ENCODE data around the gene LAMC1. TPM values are rescaled to one million over a fixed set of nuclear protein-coding genes. Genes with fewer than 3 reads are reported as not detected.

The LAMC1 gene
- total and polyA plus RNA-seq, 2 donors (not counting 1 experiment from before 2014, with no cell fraction given): 11.5 to 34.0 TPM

DNA sequence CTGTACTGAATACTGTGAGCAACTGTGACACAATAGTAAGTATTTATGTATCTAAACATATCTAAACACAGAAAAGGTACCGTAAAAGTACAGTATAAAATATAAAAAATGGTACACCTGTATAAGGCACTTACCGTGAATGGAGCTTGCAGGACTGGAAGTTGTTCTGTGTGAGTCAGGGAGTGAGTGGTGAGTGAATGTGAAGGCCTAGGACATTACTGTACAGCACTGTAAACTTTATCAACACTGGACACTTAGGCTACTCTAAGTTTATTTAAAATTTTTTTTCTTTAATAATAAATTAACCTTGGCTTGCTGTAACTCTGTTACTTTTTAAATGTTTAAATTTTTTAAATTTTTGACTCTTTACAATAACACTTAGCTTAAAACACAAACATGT is 45.7 kb upstream of the LAMC1 start:
- no peak overlapping the region for H3K4me2 ChIP-seq (replicated peaks; ENCODE audit: low read depth, low read length, poor library complexity, severe bottlenecking)
- H3K36me3 ChIP-seq (replicated peaks in 1 of 2; ENCODE audit: control extremely low read depth in 1 of 2, control insufficient read depth in 1 of 2, extremely low read depth in 1 of 2, insufficient read depth in 2 of 2, low read length in 1 of 2): no peaks in the 10 kb centered on the region
- H3K4me1 Mint-ChIP-seq: no peaks in the 10 kb centered on the region
- ChIA-PET CTCF (interaction anchor here (1.1 kb wide), 1 partner anchor 15 kb away, joined by 3 read pairs; no protein-coding TSS in a partner anchor), POLR2A (no interaction called here)
- no peak overlapping the region for H3K4me3 Mint-ChIP-seq
- no peak overlapping the region for H3K9ac ChIP-seq (ENCODE audit: low read length)
- no peaks in the 10 kb centered on the region for H3K9me3 Mint-ChIP-seq (ENCODE audit: insufficient read depth)
- no peak for ATAC-seq (ENCODE audit: low read depth)
- peaks cover 0 to 2% (median 0%) of the 10 kb centered on the region in 3 donors for H3K9me3 ChIP-seq (ENCODE audit: control extremely low read depth in 1 of 3, control insufficient read depth in 2 of 3, insufficient read depth in 1 of 3, low read length in 2 of 3)
- TF ChIP-seq EZH2 (IDR thresholded peaks at IDR 0.05; ENCODE audit: borderline replicate concordance, insufficient read depth, low read depth, low read length, poor library complexity, severe bottlenecking): no peak
- TF ChIP-seq, protein P1, sequence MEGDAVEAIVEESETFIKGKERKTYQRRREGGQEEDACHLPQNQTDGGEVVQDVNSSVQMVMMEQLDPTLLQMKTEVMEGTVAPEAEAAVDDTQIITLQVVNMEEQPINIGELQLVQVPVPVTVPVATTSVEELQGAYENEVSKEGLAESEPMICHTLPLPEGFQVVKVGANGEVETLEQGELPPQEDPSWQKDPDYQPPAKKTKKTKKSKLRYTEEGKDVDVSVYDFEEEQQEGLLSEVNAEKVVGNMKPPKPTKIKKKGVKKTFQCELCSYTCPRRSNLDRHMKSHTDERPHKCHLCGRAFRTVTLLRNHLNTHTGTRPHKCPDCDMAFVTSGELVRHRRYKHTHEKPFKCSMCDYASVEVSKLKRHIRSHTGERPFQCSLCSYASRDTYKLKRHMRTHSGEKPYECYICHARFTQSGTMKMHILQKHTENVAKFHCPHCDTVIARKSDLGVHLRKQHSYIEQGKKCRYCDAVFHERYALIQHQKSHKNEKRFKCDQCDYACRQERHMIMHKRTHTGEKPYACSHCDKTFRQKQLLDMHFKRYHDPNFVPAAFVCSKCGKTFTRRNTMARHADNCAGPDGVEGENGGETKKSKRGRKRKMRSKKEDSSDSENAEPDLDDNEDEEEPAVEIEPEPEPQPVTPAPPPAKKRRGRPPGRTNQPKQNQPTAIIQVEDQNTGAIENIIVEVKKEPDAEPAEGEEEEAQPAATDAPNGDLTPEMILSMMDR (IDR thresholded peaks at IDR 0.05): no peak
- H2AFZ ChIP-seq (ENCODE audit: insufficient read depth, low read depth, low read length, poor library complexity, severe bottlenecking): no peak overlapping the region
- no peak overlapping the region for H3K27ac ChIP-seq (ENCODE audit: low read length in 2 of 2)
- H3K4me3 ChIP-seq (ENCODE audit: control extremely low read depth in 1 of 5, extremely low read depth in 1 of 5, insufficient read depth in 1 of 5, low read depth in 2 of 5, low read length in 4 of 5): no peak overlapping the region
- no peaks in the 10 kb centered on the region for H3K79me2 ChIP-seq (ENCODE audit: control insufficient read depth, insufficient read depth, low read length)
- no peaks in the 10 kb centered on the region for H3K4me1 ChIP-seq (ENCODE audit: control insufficient read depth in 2 of 2, insufficient read depth in 2 of 2, low read length in 2 of 2)
- no peak overlapping the region for H3K27ac Mint-ChIP-seq
- no peaks in the 10 kb centered on the region for H4K20me1 ChIP-seq (ENCODE audit: control insufficient read depth, insufficient read depth, low read length, poor library complexity, severe bottlenecking)
- intact Hi-C loops (cut with micrococcal nuclease): no loop called here
- H3K27me3 Mint-ChIP-seq: no peaks in the 10 kb centered on the region
- H3K27me3 ChIP-seq (replicated peaks in 1 of 4; ENCODE audit: control extremely low read depth in 1 of 4, control insufficient read depth in 3 of 4, insufficient read depth in 4 of 4, low read length in 3 of 4): no peaks in the 10 kb centered on the region
- WGBS (ENCODE audit: insufficient coverage): no CpG with 5 or more reads among the region's 2 CpGs
- no peak for DNase-seq

DNA sequence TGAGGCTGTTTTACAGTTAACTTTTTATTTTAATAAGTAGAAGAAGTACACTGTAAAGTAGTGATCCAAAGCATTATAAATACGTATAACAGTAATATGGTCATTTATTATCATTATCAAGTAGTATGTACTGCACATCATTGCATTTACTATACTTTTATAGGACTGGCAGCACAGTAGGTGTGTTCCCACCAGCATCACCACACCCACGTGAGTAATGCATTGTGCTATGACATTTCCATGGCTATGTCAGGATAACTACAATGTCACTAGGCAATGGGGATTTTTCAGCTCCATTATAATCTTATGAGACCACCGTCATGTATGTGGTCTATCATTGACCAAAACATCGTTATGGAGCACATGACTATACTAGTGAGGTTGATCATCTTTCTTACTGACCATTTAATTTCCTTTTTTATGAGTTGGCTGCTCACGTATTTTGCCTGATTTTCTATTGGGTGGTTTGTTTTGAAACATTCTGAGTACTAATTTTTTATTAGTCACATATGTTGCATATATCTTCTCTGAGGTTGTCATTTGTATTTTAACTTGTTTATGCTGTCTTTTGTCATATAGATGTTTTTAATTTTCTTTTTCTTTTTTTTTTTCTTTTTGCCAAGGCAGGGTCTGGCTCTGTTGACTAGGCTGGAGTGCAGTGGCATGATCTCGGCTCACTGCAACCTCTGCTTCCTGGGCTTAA is 44.9 kb upstream of the LAMC1 start:
- H3K36me3 ChIP-seq (replicated peaks in 1 of 2; ENCODE audit: control extremely low read depth in 1 of 2, control insufficient read depth in 1 of 2, extremely low read depth in 1 of 2, insufficient read depth in 2 of 2, low read length in 1 of 2): no peaks in the 10 kb centered on the region
- TF ChIP-seq, protein P1 (IDR thresholded peaks at IDR 0.05): no peak
- no peaks in the 10 kb centered on the region for H3K4me1 Mint-ChIP-seq
- no peak overlapping the region for H3K4me3 ChIP-seq (ENCODE audit: control extremely low read depth in 1 of 5, extremely low read depth in 1 of 5, insufficient read depth in 1 of 5, low read depth in 2 of 5, low read length in 4 of 5)
- no peak overlapping the region for H3K27ac ChIP-seq (ENCODE audit: low read length in 2 of 2)
- H2AFZ ChIP-seq (ENCODE audit: insufficient read depth, low read depth, low read length, poor library complexity, severe bottlenecking): no peak overlapping the region
- WGBS (ENCODE audit: insufficient coverage): 100% methylated on average over 1 of the region's 6 CpGs
- CTCF ChIA-PET: interaction anchor here (1.1 to 1.4 kb wide), 2 partner anchors 15 to 16 kb away, joined by 3 to 7 read pairs; no protein-coding TSS in a partner anchor
- no peak overlapping the region for H3K4me3 Mint-ChIP-seq
- intact Hi-C loops (cut with micrococcal nuclease): no loop called here
- no peaks in the 10 kb centered on the region for H3K27me3 ChIP-seq (replicated peaks in 1 of 4; ENCODE audit: control extremely low read depth in 1 of 4, control insufficient read depth in 3 of 4, insufficient read depth in 4 of 4, low read length in 3 of 4)
- no peaks in the 10 kb centered on the region for H3K27me3 Mint-ChIP-seq
- H3K79me2 ChIP-seq (ENCODE audit: control insufficient read depth, insufficient read depth, low read length): no peaks in the 10 kb centered on the region
- no peaks in the 10 kb centered on the region for H3K9me3 Mint-ChIP-seq (ENCODE audit: insufficient read depth)
- DNase-seq (no peak), ATAC-seq (ENCODE audit: low read depth) (no peak)
- H3K4me1 ChIP-seq (ENCODE audit: control insufficient read depth in 2 of 2, insufficient read depth in 2 of 2, low read length in 2 of 2): no peaks in the 10 kb centered on the region
- H4K20me1 ChIP-seq (ENCODE audit: control insufficient read depth, insufficient read depth, low read length, poor library complexity, severe bottlenecking): no peaks in the 10 kb centered on the region
- H3K9ac ChIP-seq (ENCODE audit: low read length): no peak overlapping the region
- H3K4me2 ChIP-seq (replicated peaks; ENCODE audit: low read depth, low read length, poor library complexity, severe bottlenecking): no peak overlapping the region
- peaks cover 0 to 2% (median 0%) of the 10 kb centered on the region in 3 donors for H3K9me3 ChIP-seq (ENCODE audit: control extremely low read depth in 1 of 3, control insufficient read depth in 2 of 3, insufficient read depth in 1 of 3, low read length in 2 of 3)
- no peak overlapping the region for H3K27ac Mint-ChIP-seq
- POLR2A ChIA-PET: no interaction called here

Data from B cell (primary cell).